GM23248 (cell line): ENCODE data around the gene PIEZO2.

Experiments used
- EZH2 ChIP-seq: fragments of 200-600 bp; sonication (generic); IDR thresholded peaks from 2 replicates; pipeline ENCODE4 v1.6.1; 2018; ENCODE audit warnings: antibody characterized with exemption, mild to moderate bottlenecking; ENCODE audit not compliant: insufficient read depth, poor library complexity, severe bottlenecking
- EZH2phosphoT487 ChIP-seq: fragments of 200-600 bp; sonication (generic); IDR thresholded peaks from 2 replicates; pipeline ENCODE4 v1.6.1; 2018; ENCODE audit warnings: antibody characterized with exemption, moderate library complexity, mild to moderate bottlenecking, low read depth; ENCODE audit not compliant: insufficient read depth

DNA sequence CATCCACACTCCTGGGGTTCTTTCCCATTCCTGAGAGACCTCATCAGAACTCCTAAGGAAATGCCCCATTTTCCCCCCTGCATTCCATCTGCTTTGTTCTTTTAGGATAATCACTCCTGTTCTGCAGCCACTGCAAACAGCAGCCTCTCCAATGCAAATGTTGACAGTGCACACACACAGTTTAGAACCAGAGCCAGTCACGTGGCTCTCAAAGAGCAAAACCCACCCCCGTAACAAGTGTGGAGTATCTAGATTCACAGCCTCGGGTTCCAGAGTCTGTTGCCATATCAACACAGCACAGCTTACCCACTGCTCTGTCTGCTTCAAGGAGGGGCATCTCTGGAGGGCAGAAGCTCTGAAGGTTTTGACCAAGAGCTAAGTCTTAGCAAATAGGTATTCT, 443.6 kb downstream of the PIEZO2 start:
- TF ChIP-seq EZH2 (no peak), EZH2phosphoT487 (no peak)
